GM23338 (cell line): ENCODE measurements around the gene TRIM14. TPM values are rescaled to one million over a fixed set of nuclear protein-coding genes. Genes with fewer than 3 reads are reported as not detected.

Source experiments
- ATAC-seq: fragments of 200-7000 bp; cut with Tn5 transposase; 3 replicates; pipeline ENCODE4 v1.9.1; 2020
- DNase-seq: peaks from one replicate; pipeline ENCODE4 v3.0.0-alpha.2; 2015; ENCODE audit warnings: low spot score
- H2AFZ ChIP-seq: fragments of 200-600 bp; sonication (generic); 2 replicates; pipeline ENCODE4 v1.8.0; 2016; ENCODE audit warnings: antibody characterized with exemption, mild to moderate bottlenecking, moderate library complexity
- H3F3A ChIP-seq: fragments of 200-600 bp; sonication (generic); replicated peaks from 2 replicates; pipeline ENCODE4 v1.8.0; 2017; ENCODE audit warnings: antibody characterized with exemption, mixed run types, low read depth
- H3K27ac ChIP-seq: fragments of 200-600 bp; sonication (generic); 2 replicates; pipeline ENCODE4 v1.6.1; 2016; ENCODE audit warnings: low read depth
- H3K27me3 ChIP-seq: fragments of 200-600 bp; sonication (generic); 2 replicates; pipeline ENCODE4 v1.8.0; 2016; ENCODE audit warnings: mild to moderate bottlenecking, mixed run types, moderate library complexity; ENCODE audit not compliant: insufficient read depth
- H3K36me3 ChIP-seq: fragments of 200-600 bp; sonication (generic); 2 replicates; pipeline ENCODE4 v1.8.0; 2016; ENCODE audit warnings: mild to moderate bottlenecking; ENCODE audit not compliant: insufficient read depth
- H3K4me1 ChIP-seq: fragments of 200-600 bp; sonication (generic); 2 replicates; pipeline ENCODE4 v1.8.0; 2016; ENCODE audit warnings: mild to moderate bottlenecking, moderate library complexity; ENCODE audit not compliant: insufficient read depth
- H3K4me2 ChIP-seq: fragments of 200-600 bp; sonication (generic); 2 replicates; pipeline ENCODE4 v1.7.1; 2017; ENCODE audit warnings: mixed run types
- H3K4me3 ChIP-seq: fragments of 200-600 bp; sonication (generic); 2 replicates; pipeline ENCODE4 v1.6.1; 2016; ENCODE audit warnings: mixed run types
- H3K79me2 ChIP-seq: fragments of 200-600 bp; sonication (generic); replicated peaks from 2 replicates; pipeline ENCODE4 v1.8.0; 2017; ENCODE audit warnings: mild to moderate bottlenecking; ENCODE audit not compliant: insufficient read depth
- H3K9me2 ChIP-seq: fragments of 200-600 bp; sonication (generic); 2 replicates; pipeline ENCODE4 v1.8.0; 2017; ENCODE audit not compliant: insufficient read depth
- H4K20me1 ChIP-seq: fragments of 200-600 bp; sonication (generic); replicated peaks from 2 replicates; pipeline ENCODE4 v1.8.0; 2017; ENCODE audit warnings: mild to moderate bottlenecking; ENCODE audit not compliant: insufficient read depth
- H3K27ac Mint-ChIP-seq: 2 replicates; pipeline ENCODE4 v1.8.0; 2020; ENCODE audit warnings: inconsistent platforms, mild to moderate bottlenecking, moderate library complexity, mixed read lengths
- H3K27me3 Mint-ChIP-seq: 3 replicates; pipeline ENCODE4 v1.8.0; 2022; ENCODE audit warnings: low read depth, mild to moderate bottlenecking, moderate library complexity, mixed read lengths, inconsistent platforms; ENCODE audit not compliant: insufficient read depth, poor library complexity
- H3K36me3 Mint-ChIP-seq: 3 replicates; pipeline ENCODE4 v1.8.0; 2021; ENCODE audit warnings: low read depth, mild to moderate bottlenecking, inconsistent platforms, moderate library complexity, mixed read lengths
- H3K4me1 Mint-ChIP-seq: 3 replicates; pipeline ENCODE4 v1.8.0; 2020; ENCODE audit warnings: mild to moderate bottlenecking, inconsistent platforms, mixed read lengths
- H3K4me3 Mint-ChIP-seq: 3 replicates; pipeline ENCODE4 v1.8.0; 2021; ENCODE audit warnings: moderate library complexity, mild to moderate bottlenecking, inconsistent platforms, mixed read lengths
- H3K9me3 Mint-ChIP-seq: 3 replicates; pipeline ENCODE4 v1.8.0; 2020; ENCODE audit warnings: moderate library complexity, mild to moderate bottlenecking, inconsistent platforms, mixed read lengths
- ETS1 ChIP-seq: IDR thresholded peaks from 2 replicates; pipeline ENCODE4 v1.6.1; 2016; ENCODE audit warnings: antibody characterized with exemption
- EZH2 ChIP-seq: fragments of 200-600 bp; sonication (generic); IDR thresholded peaks from one replicate; pipeline ENCODE4 v1.8.0; 2017; ENCODE audit warnings: antibody characterized with exemption, mild to moderate bottlenecking, low read depth; ENCODE audit not compliant: unreplicated experiment
- JUNB ChIP-seq: IDR thresholded peaks from one replicate; pipeline ENCODE4 v1.6.1; 2016; ENCODE audit warnings: antibody characterized with exemption; ENCODE audit not compliant: unreplicated experiment
- NANOG ChIP-seq: IDR thresholded peaks from 2 replicates; pipeline ENCODE4 v1.6.1; 2016; ENCODE audit warnings: antibody characterized with exemption, borderline replicate concordance
- POLR2AphosphoS5 ChIP-seq: IDR thresholded peaks from 2 replicates; pipeline ENCODE4 v1.6.1; 2016; ENCODE audit warnings: antibody characterized with exemption, low read depth
- REST ChIP-seq: IDR thresholded peaks from one replicate; pipeline ENCODE4 v1.6.1; 2018; ENCODE audit warnings: antibody characterized with exemption; ENCODE audit not compliant: unreplicated experiment
- STAT1 ChIP-seq: IDR thresholded peaks from one replicate; pipeline ENCODE4 v1.6.1; 2016; ENCODE audit warnings: antibody characterized with exemption; ENCODE audit not compliant: unreplicated experiment
- ZNF114 ChIP-seq: fragments of 250-450 bp; sonication (Bioruptor Pico); IDR thresholded peaks from 2 replicates; pipeline ENCODE4 v1.5.0; 2020; ENCODE audit warnings: mild to moderate bottlenecking, moderate library complexity
- ZNF331 ChIP-seq: fragments of 250-450 bp; sonication (Bioruptor Pico); IDR thresholded peaks from 2 replicates; pipeline ENCODE4 v1.5.0; 2020; ENCODE audit warnings: low read depth, mild to moderate bottlenecking, moderate library complexity
- ZNF462 ChIP-seq: fragments of 250-450 bp; sonication (Bioruptor Pico); IDR thresholded peaks from 2 replicates; pipeline ENCODE4 v1.5.0; 2020; ENCODE audit warnings: mild to moderate bottlenecking, moderate library complexity
- polyA plus RNA-seq: library from polyadenylated mRNA; unstranded; fragments of >200 nt; fragmentation: Nextera tagmentation; extraction: Ambion mirVana; gene quantifications from 2 replicates; pipeline ENCODE4 v1.2.1, GENCODE V29; 2016
- total RNA-seq: library from RNA; depleted of rRNA; stranded (reverse); fragments of >200 nt; shearing (Covaris generic); gene quantifications from 2 replicates; pipeline ENCODE4 v1.2.3, GENCODE V29; 2014

The TRIM14 gene
- total and polyA plus RNA-seq, 2 experiments from 2014 or later = 17.2 to 25.3 TPM

GRCh38 chr9:98097836-98098235, 21.2 kb downstream of the TRIM14 start:
- Histone ChIP-seq H3K27ac (no peak overlapping the region), H3K79me2 (no peaks in the 10 kb centered on the region), H3K9me2 (no peaks in the 10 kb centered on the region), H3K27me3 (no peaks in the 10 kb centered on the region), H3K4me1 (no peaks in the 10 kb centered on the region), H3F3A (no peaks in the 10 kb centered on the region), H4K20me1 (no peaks in the 10 kb centered on the region), H2AFZ (no peak overlapping the region), H3K36me3 (peaks cover 8% of the 10 kb centered on the region; the same call in 1 of the 2 replicates), H3K4me3 (no peak overlapping the region), H3K4me2 (no peak overlapping the region)
- H3K4me1 Mint-ChIP-seq = peaks cover 13% of the 10 kb centered on the region
- H3K9me3 Mint-ChIP-seq = no peaks in the 10 kb centered on the region
- H3K36me3 Mint-ChIP-seq = peaks cover 5% of the 10 kb centered on the region; the same call in 1 of the 3 replicates
- ATAC-seq = no peak
- TF ChIP-seq NANOG (no peak), STAT1 (no peak), REST (no peak), ZNF114 (CRISPR knock-in tag) (no peak), EZH2 (no peak), POLR2AphosphoS5 (no peak), ETS1 (no peak), JUNB (no peak), ZNF331 (no peak), ZNF462 (no peak)
- peaks cover 16% of the 10 kb centered on the region for H3K27me3 Mint-ChIP-seq
- no peak overlapping the region for H3K27ac Mint-ChIP-seq
- DNase-seq = no peak
- no peak overlapping the region for H3K4me3 Mint-ChIP-seq
